Astrocyte (in vitro differentiated cells and primary cell): ENCODE measurements around the gene ZNF567. TPM values are rescaled to one million over a fixed set of nuclear protein-coding genes. Genes with fewer than 3 reads are reported as not detected.
A peak's percentile ranks its signal among the peaks of the same experiment; 100 is the strongest.

Source experiments
- DNase-seq: peaks from one replicate; pipeline ENCODE4 v3.0.0-alpha.2; 2010; ENCODE audit warnings: low read depth
- FAIRE-seq: peaks from 2 replicates; lab custom pipeline; 2011; peaks lifted over from hg19 to GRCh38; lab: Jason Lieb, UNC
- H2AFZ ChIP-seq: 2 replicates; pipeline ENCODE4 v1.6.0; 2012; ENCODE audit warnings: low read depth, low read length, inconsistent platforms
- H3K27ac ChIP-seq: 2 replicates; pipeline ENCODE4 v1.5.1; 2011; ENCODE audit warnings: low read depth, low read length, inconsistent platforms
- H3K27me3 ChIP-seq: 2 replicates; pipeline ENCODE4 v1.6.0; 2011; ENCODE audit warnings: low read length, inconsistent platforms; ENCODE audit not compliant: insufficient read depth
- H3K36me3 ChIP-seq: 2 replicates; pipeline ENCODE4 v1.5.1; 2011; ENCODE audit warnings: low read length, inconsistent platforms; ENCODE audit not compliant: insufficient read depth
- H3K4me1 ChIP-seq: 2 replicates; pipeline ENCODE4 v1.5.1; 2011; ENCODE audit warnings: low read length, inconsistent platforms; ENCODE audit not compliant: insufficient read depth
- H3K4me2 ChIP-seq: 2 replicates; pipeline ENCODE4 v1.6.0; 2012; ENCODE audit warnings: low read length, inconsistent platforms
- H3K4me3 ChIP-seq: 2 replicates; pipeline ENCODE4 v1.5.1; 2011; ENCODE audit warnings: low read depth, mild to moderate bottlenecking, low read length, inconsistent platforms; ENCODE audit not compliant: insufficient read depth
- H3K79me2 ChIP-seq: 2 replicates; pipeline ENCODE4 v1.6.0; 2012; ENCODE audit warnings: mild to moderate bottlenecking, low read length, inconsistent platforms; ENCODE audit not compliant: insufficient read depth
- H3K9ac ChIP-seq: 2 replicates; pipeline ENCODE4 v1.6.0; 2012; ENCODE audit warnings: mild to moderate bottlenecking, low read length, inconsistent platforms
- H3K9me3 ChIP-seq: 2 replicates; pipeline ENCODE4 v1.5.1; 2012; ENCODE audit warnings: low read depth, mild to moderate bottlenecking, low read length, inconsistent platforms; ENCODE audit not compliant: insufficient read depth
- H4K20me1 ChIP-seq: 2 replicates; pipeline ENCODE4 v1.6.0; 2012; ENCODE audit warnings: low read length, inconsistent platforms; ENCODE audit not compliant: insufficient read depth
- H3K27ac Mint-ChIP-seq: one replicate; pipeline ENCODE4 v1.8.0; 2021; ENCODE audit warnings: mild to moderate bottlenecking, mixed read lengths; ENCODE audit not compliant: unreplicated experiment
- H3K27me3 Mint-ChIP-seq: one replicate; pipeline ENCODE4 v1.8.0; 2021; ENCODE audit warnings: low read depth, mixed read lengths; ENCODE audit not compliant: unreplicated experiment
- H3K36me3 Mint-ChIP-seq: one replicate; pipeline ENCODE4 v1.8.0; 2021; ENCODE audit warnings: low read depth, mixed read lengths; ENCODE audit not compliant: unreplicated experiment
- H3K4me1 Mint-ChIP-seq: one replicate; pipeline ENCODE4 v1.8.0; 2021; ENCODE audit warnings: low read depth, mixed read lengths; ENCODE audit not compliant: unreplicated experiment
- H3K4me3 Mint-ChIP-seq: one replicate; pipeline ENCODE4 v1.8.0; 2021; ENCODE audit warnings: mild to moderate bottlenecking, moderate library complexity, mixed read lengths; ENCODE audit not compliant: unreplicated experiment
- H3K9me3 Mint-ChIP-seq: one replicate; pipeline ENCODE4 v1.8.0; 2021; ENCODE audit warnings: mild to moderate bottlenecking, mixed read lengths; ENCODE audit not compliant: unreplicated experiment
- CTCF ChIP-seq: IDR thresholded peaks from 2 replicates; pipeline ENCODE4 v1.5.1; 2011; ENCODE audit warnings: low read depth, mild to moderate bottlenecking, inconsistent platforms, low read length, moderate library complexity; ENCODE audit not compliant: insufficient read depth
- EZH2 ChIP-seq: IDR thresholded peaks from 2 replicates; pipeline ENCODE4 v1.6.1; 2012; ENCODE audit warnings: mild to moderate bottlenecking, low read length, inconsistent platforms; ENCODE audit not compliant: insufficient read depth
- total RNA-seq: library from RNA; stranded (reverse); gene quantifications from 2 replicates; pipeline ENCODE4 v1.2.1, GENCODE V29; 2021

The ZNF567 gene
- total RNA-seq, 1 donor from 2014 or later: 7.1 TPM

GRCh38 chr19:36750066-36750691, 62.8 kb downstream of the ZNF567 start:
- Histone ChIP-seq H3K9me3 (peaks cover 78% of the 10 kb centered on the region), H2AFZ (no peak overlapping the region), H3K27ac (no peak overlapping the region), H4K20me1 (no peaks in the 10 kb centered on the region), H3K9ac (no peak overlapping the region), H3K79me2 (no peaks in the 10 kb centered on the region), H3K4me2 (no peak overlapping the region), H3K4me3 (no peak overlapping the region), H3K4me1 (no peaks in the 10 kb centered on the region), H3K27me3 (no peaks in the 10 kb centered on the region), H3K36me3 (peaks cover 68% of the 10 kb centered on the region)
- peak; percentile 26 for FAIRE-seq
- DNase-seq: no peak
- Mint-ChIP-seq H3K4me1 (no peaks in the 10 kb centered on the region), H3K27me3 (no peaks in the 10 kb centered on the region), H3K27ac (no peak overlapping the region), H3K4me3 (no peak overlapping the region), H3K36me3 (peaks cover 88% of the 10 kb centered on the region), H3K9me3 (peaks cover 90% of the 10 kb centered on the region)
- TF ChIP-seq EZH2 (no peak), CTCF (no peak)

Other genes with a start within 250 kb of the ZNF567 start
- gene ZNF566, start 198.1 kb upstream of the ZNF567 start, total RNA-seq: 10.0 and 16.0 TPM in 2 replicates
- 22.3 and 26.6 TPM in 2 replicates for gene ZNF260, start 159.3 kb upstream of the ZNF567 start, total RNA-seq
- 11.9 and 13.9 TPM in 2 replicates for gene ZNF529, start 114.3 kb upstream of the ZNF567 start, total RNA-seq
- 9.7 and 12.3 TPM in 2 replicates for gene ZNF382, start 82.3 kb upstream of the ZNF567 start, total RNA-seq
- 9.3 and 10.2 TPM in 2 replicates for gene ZNF461, start 20.8 kb upstream of the ZNF567 start, total RNA-seq
- 6.2 and 6.6 TPM in 2 replicates for gene ZNF850, start 85.2 kb downstream of the ZNF567 start, total RNA-seq
- gene ZNF790, start 150.8 kb downstream of the ZNF567 start, total RNA-seq: 7.5 and 8.8 TPM in 2 replicates
- gene ZNF345, start 163.3 kb downstream of the ZNF567 start, total RNA-seq: 3.6 and 4.8 TPM in 2 replicates
- gene ZNF829, start 228.7 kb downstream of the ZNF567 start, total RNA-seq: 1.9 and 2.7 TPM in 2 replicates
- 5.5 and 5.9 TPM in 2 replicates for gene ZNF568, start 228.7 kb downstream of the ZNF567 start, total RNA-seq